ENCODE results near the gene WDR93. TPM values are rescaled to one million over a fixed set of nuclear protein-coding genes. Genes with fewer than 3 reads are reported as not detected.

Gene WDR93
- total RNA-seq, 1 experiment from 2014 or later, result 0.16 TPM

DNA sequence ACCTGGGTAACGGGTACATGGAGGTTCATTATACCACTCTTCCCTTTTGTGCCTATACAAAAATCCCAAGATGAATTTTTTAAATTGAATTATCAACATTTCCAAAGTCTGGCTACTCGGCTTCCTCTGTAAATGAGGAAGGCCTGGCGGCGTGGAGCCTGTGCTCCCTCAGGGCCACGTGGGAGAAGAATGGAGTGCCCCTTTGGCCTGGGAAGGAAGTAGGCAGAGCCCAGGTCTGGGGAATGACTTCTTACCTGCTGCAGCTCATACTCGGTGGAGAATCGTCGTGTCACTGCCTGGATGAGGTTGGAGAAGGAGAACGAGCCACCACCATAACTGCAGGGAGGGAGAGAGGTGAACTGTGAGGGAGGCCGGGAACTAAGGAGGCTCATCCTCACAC, 99.6 kb downstream of the WDR93 start:
- Mint-ChIP-seq H3K4me3 (ENCODE audit: unreplicated experiment) (no peak overlapping the region), H3K4me1 (ENCODE audit: low read depth, unreplicated experiment) (peaks cover 8% of the 10 kb centered on the region), H3K36me3 (ENCODE audit: insufficient read depth, unreplicated experiment) (peaks cover 7% of the 10 kb centered on the region), H3K27me3 (ENCODE audit: insufficient read depth, unreplicated experiment) (no peaks in the 10 kb centered on the region), H3K27ac (ENCODE audit: unreplicated experiment) (no peak overlapping the region), H3K9me3 (ENCODE audit: unreplicated experiment) (peaks cover 9% of the 10 kb centered on the region)
- POLR2A ChIA-PET, result no interaction called here
- Histone ChIP-seq H3K36me3 (ENCODE audit: control insufficient read depth, insufficient read depth, low read length) (0 out of 2 replicates have a peak, but pooled peaks cover 1% of the 10 kb centered on the region), H3K9me3 (peaks cover 10% of the 10 kb centered on the region; the same call in 1 of the 2 replicates), H3K27me3 (replicated peaks; ENCODE audit: control insufficient read depth, insufficient read depth, low read length) (no peaks in the 10 kb centered on the region), H3K4me3 (ENCODE audit: low read depth, low read length) (no peak overlapping the region), H3K4me1 (peaks cover 11% of the 10 kb centered on the region)
- no peak for DNase-seq
- TF ChIP-seq, protein P1, sequence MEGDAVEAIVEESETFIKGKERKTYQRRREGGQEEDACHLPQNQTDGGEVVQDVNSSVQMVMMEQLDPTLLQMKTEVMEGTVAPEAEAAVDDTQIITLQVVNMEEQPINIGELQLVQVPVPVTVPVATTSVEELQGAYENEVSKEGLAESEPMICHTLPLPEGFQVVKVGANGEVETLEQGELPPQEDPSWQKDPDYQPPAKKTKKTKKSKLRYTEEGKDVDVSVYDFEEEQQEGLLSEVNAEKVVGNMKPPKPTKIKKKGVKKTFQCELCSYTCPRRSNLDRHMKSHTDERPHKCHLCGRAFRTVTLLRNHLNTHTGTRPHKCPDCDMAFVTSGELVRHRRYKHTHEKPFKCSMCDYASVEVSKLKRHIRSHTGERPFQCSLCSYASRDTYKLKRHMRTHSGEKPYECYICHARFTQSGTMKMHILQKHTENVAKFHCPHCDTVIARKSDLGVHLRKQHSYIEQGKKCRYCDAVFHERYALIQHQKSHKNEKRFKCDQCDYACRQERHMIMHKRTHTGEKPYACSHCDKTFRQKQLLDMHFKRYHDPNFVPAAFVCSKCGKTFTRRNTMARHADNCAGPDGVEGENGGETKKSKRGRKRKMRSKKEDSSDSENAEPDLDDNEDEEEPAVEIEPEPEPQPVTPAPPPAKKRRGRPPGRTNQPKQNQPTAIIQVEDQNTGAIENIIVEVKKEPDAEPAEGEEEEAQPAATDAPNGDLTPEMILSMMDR (IDR thresholded peaks at IDR 0.05; ENCODE audit: insufficient read depth in 1 of 2, low read depth in 1 of 2, low read length in 1 of 2, severe bottlenecking in 1 of 2, unreplicated experiment in 1 of 2), result no peak
- intact Hi-C loops (cut with micrococcal nuclease; ENCODE audit: unreplicated experiment), result no loop called here
- CTCF ChIA-PET, result no interaction called here
- no TSS peak for BruUV-seq (replicated peaks)

DNA sequence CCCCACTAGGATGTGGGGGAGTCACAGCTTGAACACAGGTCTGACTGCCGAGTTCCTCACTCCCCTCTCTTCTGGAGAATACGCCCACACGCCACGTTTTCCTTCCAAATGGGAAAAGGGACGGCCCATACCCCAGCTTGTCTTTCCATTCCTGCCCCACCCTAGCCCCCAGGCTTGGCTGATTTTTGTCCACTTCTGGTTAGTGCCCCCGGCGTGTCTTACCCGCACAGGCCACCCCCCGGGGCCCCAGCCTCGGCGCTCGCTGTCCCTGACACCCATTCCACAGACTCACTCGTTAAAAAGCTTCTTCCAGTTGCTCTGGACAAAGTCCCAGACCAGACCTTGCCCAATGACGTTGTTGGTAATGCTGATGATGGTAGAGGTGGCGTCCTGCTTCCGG, 100.0 kb downstream of the WDR93 start:
- Mint-ChIP-seq H3K27ac (ENCODE audit: unreplicated experiment) (no peak overlapping the region), H3K4me1 (ENCODE audit: low read depth, unreplicated experiment) (peaks cover 4% of the 10 kb centered on the region), H3K9me3 (ENCODE audit: unreplicated experiment) (peaks cover 9% of the 10 kb centered on the region), H3K4me3 (ENCODE audit: unreplicated experiment) (no peak overlapping the region), H3K27me3 (ENCODE audit: insufficient read depth, unreplicated experiment) (no peaks in the 10 kb centered on the region), H3K36me3 (ENCODE audit: insufficient read depth, unreplicated experiment) (peaks cover 4% of the 10 kb centered on the region)
- Histone ChIP-seq H3K36me3 (ENCODE audit: control insufficient read depth, insufficient read depth, low read length) (0 out of 2 replicates have a peak, but pooled peaks cover 1% of the 10 kb centered on the region), H3K4me3 (ENCODE audit: low read depth, low read length) (no peak overlapping the region), H3K27me3 (replicated peaks; ENCODE audit: control insufficient read depth, insufficient read depth, low read length) (no peaks in the 10 kb centered on the region), H3K9me3 (peaks cover 10% of the 10 kb centered on the region; the same call in 1 of the 2 replicates), H3K4me1 (peaks cover 6% of the 10 kb centered on the region)
- intact Hi-C loops (cut with micrococcal nuclease; ENCODE audit: unreplicated experiment), result no loop called here
- TF ChIP-seq, protein P1 (IDR thresholded peaks at IDR 0.05; ENCODE audit: insufficient read depth in 1 of 2, low read depth in 1 of 2, low read length in 1 of 2, severe bottlenecking in 1 of 2, unreplicated experiment in 1 of 2), result no peak
- BruUV-seq (replicated peaks), result no TSS peak
- ChIA-PET POLR2A (no interaction called here), CTCF (no interaction called here)
- no peak for DNase-seq

DNA sequence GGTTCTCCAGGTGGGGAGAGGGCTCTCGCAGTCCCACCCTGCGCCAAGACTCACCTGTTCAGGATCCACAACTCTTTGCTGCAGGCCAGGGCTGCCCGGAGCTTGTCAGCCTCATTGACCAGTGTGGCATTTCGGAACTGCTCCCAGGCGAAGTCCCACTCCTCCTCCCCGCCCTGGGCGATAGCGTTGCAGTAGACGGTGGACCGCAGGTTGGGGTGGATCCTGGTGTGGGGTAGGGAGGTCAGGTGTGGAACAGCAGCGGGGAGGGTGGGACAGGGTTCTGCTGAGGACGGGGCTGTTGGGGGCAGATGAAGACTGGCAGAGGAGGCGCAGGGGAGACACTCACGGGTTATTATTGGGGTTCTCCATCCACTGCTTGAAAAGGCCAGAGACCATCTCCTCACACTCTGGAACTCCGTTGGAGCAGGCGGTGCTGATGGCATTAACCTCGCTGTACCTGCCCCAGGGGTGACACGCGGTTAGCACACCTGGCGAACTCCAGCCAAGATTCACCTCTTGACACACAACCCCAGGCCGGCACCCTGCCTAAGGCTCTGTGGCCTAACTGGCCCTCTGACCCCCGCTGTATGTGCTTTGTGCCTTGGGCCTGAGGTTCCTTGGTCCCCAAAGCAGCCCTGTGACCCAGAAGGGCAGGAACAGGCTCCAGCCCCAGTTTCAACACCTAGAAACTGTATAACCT, 101.6 kb downstream of the WDR93 start:
- POLR2A ChIA-PET, result no interaction called here
- intact Hi-C loops (cut with micrococcal nuclease; ENCODE audit: unreplicated experiment), result no loop called here
- Histone ChIP-seq H3K36me3 (ENCODE audit: control insufficient read depth, insufficient read depth, low read length) (0 out of 2 replicates have a peak, but pooled peaks cover 1% of the 10 kb centered on the region), H3K4me3 (ENCODE audit: low read depth, low read length) (no peak overlapping the region), H3K27me3 (replicated peaks; ENCODE audit: control insufficient read depth, insufficient read depth, low read length) (no peaks in the 10 kb centered on the region), H3K4me1 (no peaks in the 10 kb centered on the region), H3K9me3 (peaks cover 8% of the 10 kb centered on the region)
- no peak for DNase-seq
- H3K27ac Mint-ChIP-seq (ENCODE audit: unreplicated experiment), result no peak overlapping the region
- TF ChIP-seq, protein P1 (IDR thresholded peaks at IDR 0.05; ENCODE audit: insufficient read depth in 1 of 2, low read depth in 1 of 2, low read length in 1 of 2, severe bottlenecking in 1 of 2, unreplicated experiment in 1 of 2), result no peak
- no peak overlapping the region for H3K4me3 Mint-ChIP-seq (ENCODE audit: unreplicated experiment)
- CTCF ChIA-PET, result no interaction called here
- H3K36me3 Mint-ChIP-seq (ENCODE audit: insufficient read depth, unreplicated experiment), result no peaks in the 10 kb centered on the region
- BruUV-seq (replicated peaks), result no TSS peak
- H3K4me1 Mint-ChIP-seq (ENCODE audit: low read depth, unreplicated experiment), result no peaks in the 10 kb centered on the region
- H3K9me3 Mint-ChIP-seq (ENCODE audit: unreplicated experiment), result peaks cover 9% of the 10 kb centered on the region
- no peaks in the 10 kb centered on the region for H3K27me3 Mint-ChIP-seq (ENCODE audit: insufficient read depth, unreplicated experiment)

Other genes with a start within 250 kb of the WDR93 start
- not detected in 2 replicates for gene RHCG, start 194.2 kb upstream of the WDR93 start, total RNA-seq (2022)
- gene TICRR, start 115.3 kb upstream of the WDR93 start, total RNA-seq (2022), result 23.6 and 24.1 TPM in 2 replicates
- 8.2 TPM in 2 replicates for gene KIF7, start 35.3 kb upstream of the WDR93 start, total RNA-seq (2022)
- not detected in 2 replicates for gene PLIN1, start 11.4 kb upstream of the WDR93 start, total RNA-seq (2022)
- 3.7 and 4.1 TPM in 2 replicates for gene PEX11A, start 57 bp upstream of the WDR93 start, total RNA-seq (2022)
- gene MESP1, start 60.4 kb downstream of the WDR93 start, total RNA-seq (2022), result 1.00 and 2.2 TPM in 2 replicates
- gene MESP2, start 85.5 kb downstream of the WDR93 start, total RNA-seq (2022), result 0.32 and 0.70 TPM in 2 replicates
- gene ANPEP, start 124.0 kb downstream of the WDR93 start, total RNA-seq (2022), result 1.9 and 3.8 TPM in 2 replicates
- gene AP3S2, start 203.2 kb downstream of the WDR93 start, total RNA-seq (2022), result 26.4 and 28.1 TPM in 2 replicates
- 11.5 and 13.3 TPM in 2 replicates for gene ARPIN, start 222.1 kb downstream of the WDR93 start, total RNA-seq (2022)

Measured in Caco-2 (cell line).